GM23248 (cell line): ENCODE results near the gene SUOX. TPM values are rescaled to one million over a fixed set of nuclear protein-coding genes. Genes with fewer than 3 reads are reported as not detected.

Experiments
- DNase-seq: peaks from one replicate; pipeline ENCODE4 v3.0.0-alpha.2; 2015
- H2AFZ ChIP-seq: fragments of 200-600 bp; sonication (generic); 2 replicates; pipeline ENCODE4 v1.6.1; 2016; ENCODE audit warnings: antibody characterized with exemption
- H3F3A ChIP-seq: fragments of 200-600 bp; sonication (generic); 2 replicates; pipeline ENCODE4 v1.6.1; 2016; ENCODE audit warnings: mild to moderate bottlenecking, antibody characterized with exemption, mixed run types; ENCODE audit not compliant: insufficient read depth
- H3K27ac ChIP-seq: fragments of 200-600 bp; sonication (generic); 2 replicates; pipeline ENCODE4 v1.5.1; 2016; ENCODE audit warnings: mild to moderate bottlenecking
- H3K27me3 ChIP-seq: fragments of 200-600 bp; sonication (generic); replicated peaks from 2 replicates; pipeline ENCODE4 v1.6.1; 2016; ENCODE audit warnings: mild to moderate bottlenecking; ENCODE audit not compliant: insufficient read depth
- H3K36me3 ChIP-seq: fragments of 200-600 bp; sonication (generic); 2 replicates; pipeline ENCODE4 v1.6.1; 2016; ENCODE audit warnings: low read depth, mild to moderate bottlenecking
- H3K4me1 ChIP-seq: fragments of 200-600 bp; sonication (generic); 2 replicates; pipeline ENCODE4 v1.6.1; 2016; ENCODE audit warnings: mild to moderate bottlenecking; ENCODE audit not compliant: insufficient read depth
- H3K4me2 ChIP-seq: fragments of 200-600 bp; sonication (generic); one replicate; pipeline ENCODE4 v1.6.1; 2016; ENCODE audit warnings: mild to moderate bottlenecking; ENCODE audit not compliant: unreplicated experiment
- H3K4me3 ChIP-seq: fragments of 200-600 bp; sonication (generic); 2 replicates; pipeline ENCODE4 v1.5.1; 2016; ENCODE audit warnings: mild to moderate bottlenecking
- H3K79me2 ChIP-seq: fragments of 200-600 bp; sonication (generic); 2 replicates; pipeline ENCODE4 v1.6.1; 2016; ENCODE audit warnings: mild to moderate bottlenecking; ENCODE audit not compliant: insufficient read depth
- H3K9ac ChIP-seq: fragments of 200-600 bp; sonication (generic); 2 replicates; pipeline ENCODE4 v1.6.1; 2016; ENCODE audit warnings: mild to moderate bottlenecking
- H3K9me2 ChIP-seq: fragments of 200-600 bp; sonication (generic); 2 replicates; pipeline ENCODE4 v1.6.1; 2016; ENCODE audit warnings: mixed run types, mild to moderate bottlenecking, moderate library complexity; ENCODE audit not compliant: insufficient read depth
- H3K9me3 ChIP-seq: fragments of 200-600 bp; sonication (generic); one replicate; pipeline ENCODE4 v1.6.1; 2017; ENCODE audit warnings: low read depth
- H4K20me1 ChIP-seq: fragments of 200-600 bp; sonication (generic); 2 replicates; pipeline ENCODE4 v1.6.0; 2016; ENCODE audit not compliant: insufficient read depth
- EZH2 ChIP-seq: fragments of 200-600 bp; sonication (generic); IDR thresholded peaks from 2 replicates; pipeline ENCODE4 v1.6.1; 2018; ENCODE audit warnings: antibody characterized with exemption, mild to moderate bottlenecking; ENCODE audit not compliant: insufficient read depth, poor library complexity, severe bottlenecking
- EZH2phosphoT487 ChIP-seq: fragments of 200-600 bp; sonication (generic); IDR thresholded peaks from 2 replicates; pipeline ENCODE4 v1.6.1; 2018; ENCODE audit warnings: antibody characterized with exemption, moderate library complexity, mild to moderate bottlenecking, low read depth; ENCODE audit not compliant: insufficient read depth
- WGBS, 2 experiments: methylation state at CpG; one replicate each; pipeline ENCODE4 v1.1.6; 2015 to 2017; ENCODE audit warnings: low lambda C conversion rate in 2 of 2, low coverage in 1 of 2; ENCODE audit errors: missing lambda C conversion rate in 2 of 2; 5-methylcytosine and 5-hydroxymethylcytosine counted together
- in situ Hi-C: fragments of 300-500 bp; cut with MboI; formaldehyde crosslinking; loops from 2 replicates; pipeline ENCODE4 v1.15.0; 2020
- polyA plus RNA-seq: library from polyadenylated mRNA; unstranded; fragments of >200 nt; fragmentation: Nextera tagmentation; extraction: Ambion mirVana; gene quantifications from 2 replicates; pipeline ENCODE4 v1.2.1, GENCODE V29; 2016
- total RNA-seq: library from RNA; depleted of rRNA; stranded (reverse); fragments of >200 nt; shearing (Covaris generic); gene quantifications from 2 replicates; pipeline ENCODE4 v1.2.3, GENCODE V29; 2014

The SUOX gene
- total and polyA plus RNA-seq, 2 experiments from 2014 or later: 9.5 to 10.2 TPM

DNA sequence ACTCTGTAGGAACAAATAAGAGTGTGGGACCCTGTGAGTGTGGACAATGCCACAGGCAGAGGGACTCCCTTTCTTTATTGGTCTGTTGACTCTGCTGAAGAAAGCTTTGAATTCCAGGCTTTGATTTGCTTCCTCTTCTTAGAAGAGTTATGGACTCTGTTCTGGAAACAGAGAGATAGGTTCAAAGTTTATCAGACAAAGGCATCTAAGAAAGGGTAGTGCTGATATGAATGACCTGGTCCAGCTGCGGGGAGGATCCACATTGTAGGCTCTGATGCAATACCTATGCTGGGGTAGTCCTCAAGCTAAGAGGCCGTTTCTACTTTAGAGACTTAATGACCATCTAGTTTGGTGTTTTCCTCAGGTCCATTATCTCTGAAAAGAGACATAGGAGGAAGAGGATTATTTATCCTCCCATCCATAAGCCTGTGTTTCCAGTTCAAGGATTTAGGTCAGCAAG lies 13.1 kb downstream of the SUOX start:
- TF ChIP-seq EZH2phosphoT487 (no peak), EZH2 (no peak)

DNA sequence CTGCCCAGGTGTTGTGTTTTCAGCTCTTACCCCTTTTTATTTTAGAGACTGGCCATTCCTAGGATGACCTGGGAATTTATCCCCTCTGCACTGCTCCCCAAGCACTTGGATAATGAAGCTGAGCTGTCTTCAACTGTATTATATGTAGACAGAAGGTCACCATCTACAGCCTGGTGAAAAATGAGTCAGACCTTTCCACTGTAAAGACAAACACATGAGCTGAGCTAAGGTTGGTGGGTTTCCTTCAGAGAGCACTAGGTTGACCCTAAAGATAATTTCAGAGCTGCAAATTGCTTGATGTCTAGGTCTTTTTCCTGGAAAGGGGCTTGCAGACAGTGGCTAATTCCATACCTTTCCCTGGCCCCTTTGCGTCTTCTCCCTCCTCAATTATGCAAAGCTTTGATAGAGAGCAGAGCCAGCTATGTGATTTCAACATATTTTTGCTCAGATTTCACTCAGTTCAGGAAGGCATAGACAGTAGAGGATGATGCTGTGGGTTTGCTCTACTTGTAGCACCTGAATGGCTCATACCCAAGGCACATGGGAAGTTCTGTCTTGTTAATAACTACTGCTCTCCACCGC lies 14.5 kb downstream of the SUOX start:
- H3K36me3 ChIP-seq: no peaks in the 10 kb centered on the region
- TF ChIP-seq EZH2 (no peak), EZH2phosphoT487 (no peak)
- 0 out of 2 replicates have a peak, but pooled peaks cover 6% of the 10 kb centered on the region for H3K4me1 ChIP-seq
- H3K27me3 ChIP-seq: no peaks in the 10 kb centered on the region
- no peak for DNase-seq
- no peaks in the 10 kb centered on the region for H3K9me3 ChIP-seq
- H3K9me2 ChIP-seq: no peaks in the 10 kb centered on the region
- in situ Hi-C loops: no loop called here
- H3K9ac ChIP-seq: no peak overlapping the region
- 82 to 83% methylated on average over 2 of the region's 2 CpGs for WGBS, 2 experiments
- H4K20me1 ChIP-seq: no peaks in the 10 kb centered on the region
- no peak overlapping the region for H2AFZ ChIP-seq
- H3F3A ChIP-seq: 0 out of 2 replicates have a peak, but pooled peaks cover 6% of the 10 kb centered on the region
- no peak overlapping the region for H3K27ac ChIP-seq
- H3K4me3 ChIP-seq: no peak overlapping the region
- no peak overlapping the region for H3K4me2 ChIP-seq
- no peaks in the 10 kb centered on the region for H3K79me2 ChIP-seq

More for the DNA sequence above, 13.1 kb downstream of the SUOX start:
- Histone ChIP-seq H3K4me1 (0 out of 2 replicates have a peak, but pooled peaks cover 6% of the 10 kb centered on the region), H4K20me1 (no peaks in the 10 kb centered on the region), H3K4me2 (no peak overlapping the region), H3K79me2 (no peaks in the 10 kb centered on the region), H3K27ac (no peak overlapping the region), H3K36me3 (no peaks in the 10 kb centered on the region), H2AFZ (no peak overlapping the region), H3F3A (0 out of 2 replicates have a peak, but pooled peaks cover 6% of the 10 kb centered on the region), H3K9me3 (no peaks in the 10 kb centered on the region), H3K9me2 (no peaks in the 10 kb centered on the region), H3K4me3 (no peak overlapping the region), H3K9ac (no peak overlapping the region), H3K27me3 (no peaks in the 10 kb centered on the region)
- in situ Hi-C loops: no loop called here
- WGBS, 2 experiments: 5 to 7% methylated on average over 2 of the region's 2 CpGs
- DNase-seq: no peak

DNA sequence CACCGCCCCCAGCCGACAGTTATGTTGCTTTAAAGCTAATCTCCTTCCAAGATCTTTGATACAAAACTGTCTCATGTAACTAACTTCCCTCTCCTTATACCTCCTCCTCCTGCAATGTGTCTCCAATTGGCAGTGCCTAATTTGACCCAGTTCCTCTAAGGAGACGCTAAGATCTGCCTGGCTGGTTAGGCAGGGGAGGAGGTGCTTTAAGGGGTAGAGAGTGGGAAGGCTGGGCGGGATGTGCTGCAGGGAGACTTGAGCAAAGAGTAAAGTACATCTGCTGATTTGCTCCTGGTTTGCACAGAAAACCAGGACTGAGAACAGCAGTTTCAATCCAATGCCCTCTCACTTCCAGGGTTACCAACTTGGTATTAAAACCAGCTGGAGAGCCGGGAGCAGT lies 16.4 kb downstream of the SUOX start:
- 0 out of 2 replicates have a peak, but pooled peaks cover under 1% of the 10 kb centered on the region for H3K4me1 ChIP-seq
- no peaks in the 10 kb centered on the region for H3K79me2 ChIP-seq
- H3K27me3 ChIP-seq: no peaks in the 10 kb centered on the region
- H4K20me1 ChIP-seq: no peaks in the 10 kb centered on the region
- H3K4me3 ChIP-seq: no peak overlapping the region
- no peak overlapping the region for H3K9ac ChIP-seq
- no peak overlapping the region for H3K4me2 ChIP-seq
- no peak for DNase-seq
- H3F3A ChIP-seq: no peaks in the 10 kb centered on the region
- H2AFZ ChIP-seq: no peak overlapping the region
- in situ Hi-C loops: no loop called here
- H3K9me3 ChIP-seq: no peaks in the 10 kb centered on the region
- TF ChIP-seq EZH2: no peak
- no peak for TF ChIP-seq EZH2phosphoT487
- H3K9me2 ChIP-seq: no peaks in the 10 kb centered on the region
- H3K36me3 ChIP-seq: no peaks in the 10 kb centered on the region
- 78 to 82% methylated on average over 5 of the region's 5 CpGs for WGBS, 2 experiments
- no peak overlapping the region for H3K27ac ChIP-seq

GRCh38 chr12:56014205-56014604 lies 17.1 kb downstream of the SUOX start:
- DNase-seq: no peak
- TF ChIP-seq EZH2phosphoT487 (no peak), EZH2 (no peak)
- no peaks in the 10 kb centered on the region for H3K9me3 ChIP-seq
- H3K9ac ChIP-seq: no peak overlapping the region
- H3K4me2 ChIP-seq: no peak overlapping the region
- no peaks in the 10 kb centered on the region for H3K9me2 ChIP-seq
- in situ Hi-C loops: no loop called here
- no peaks in the 10 kb centered on the region for H3K79me2 ChIP-seq
- no peaks in the 10 kb centered on the region for H3K36me3 ChIP-seq
- no peak overlapping the region for H2AFZ ChIP-seq
- no peaks in the 10 kb centered on the region for H3K4me1 ChIP-seq
- H4K20me1 ChIP-seq: no peaks in the 10 kb centered on the region
- no peak overlapping the region for H3K27ac ChIP-seq
- no peaks in the 10 kb centered on the region for H3K27me3 ChIP-seq
- 43 to 44% methylated on average over 2 of the region's 2 CpGs for WGBS, 2 experiments
- no peaks in the 10 kb centered on the region for H3F3A ChIP-seq
- no peak overlapping the region for H3K4me3 ChIP-seq

DNA sequence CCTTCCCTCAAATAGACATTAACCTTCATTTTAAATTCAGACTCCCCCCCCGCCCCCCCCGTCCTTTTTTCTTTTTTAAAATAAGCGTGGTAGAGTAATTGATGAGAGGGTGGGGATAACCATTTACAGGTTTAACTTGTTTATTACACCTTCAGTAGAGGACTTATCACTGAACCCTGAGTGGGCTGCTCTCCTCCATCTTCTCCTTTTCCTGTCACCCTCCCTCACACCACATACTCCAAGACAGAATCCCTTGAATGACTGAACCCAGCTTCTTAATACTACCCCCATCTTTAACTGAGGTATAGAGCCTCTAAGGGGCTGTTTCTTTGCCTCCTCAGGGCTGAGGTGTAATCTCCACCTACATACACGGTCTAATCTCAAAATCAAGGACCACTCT lies 20.1 kb downstream of the SUOX start:
- no peak overlapping the region for H3K4me3 ChIP-seq
- H3K9me3 ChIP-seq: no peaks in the 10 kb centered on the region
- DNase-seq: no peak
- no peak overlapping the region for H2AFZ ChIP-seq
- no peak overlapping the region for H3K4me2 ChIP-seq
- no peak overlapping the region for H3K27ac ChIP-seq
- H3K4me1 ChIP-seq: no peaks in the 10 kb centered on the region
- in situ Hi-C loops: no loop called here
- 94 to 97% methylated on average over 4 of the region's 4 CpGs for WGBS, 2 experiments
- H3K36me3 ChIP-seq: no peaks in the 10 kb centered on the region
- TF ChIP-seq EZH2: no peak
- no peak for TF ChIP-seq EZH2phosphoT487
- no peak overlapping the region for H3K9ac ChIP-seq
- H4K20me1 ChIP-seq: no peaks in the 10 kb centered on the region
- H3K79me2 ChIP-seq: no peaks in the 10 kb centered on the region
- H3K9me2 ChIP-seq: no peaks in the 10 kb centered on the region
- no peaks in the 10 kb centered on the region for H3F3A ChIP-seq
- H3K27me3 ChIP-seq: no peaks in the 10 kb centered on the region
